Measurements from ENCODE around the gene NUP98. TPM values are rescaled to one million over a fixed set of nuclear protein-coding genes. Genes with fewer than 3 reads are reported as not detected.

NUP98 gene
- total RNA-seq, 1 experiment from 2014 or later: 98.4 TPM

DNA sequence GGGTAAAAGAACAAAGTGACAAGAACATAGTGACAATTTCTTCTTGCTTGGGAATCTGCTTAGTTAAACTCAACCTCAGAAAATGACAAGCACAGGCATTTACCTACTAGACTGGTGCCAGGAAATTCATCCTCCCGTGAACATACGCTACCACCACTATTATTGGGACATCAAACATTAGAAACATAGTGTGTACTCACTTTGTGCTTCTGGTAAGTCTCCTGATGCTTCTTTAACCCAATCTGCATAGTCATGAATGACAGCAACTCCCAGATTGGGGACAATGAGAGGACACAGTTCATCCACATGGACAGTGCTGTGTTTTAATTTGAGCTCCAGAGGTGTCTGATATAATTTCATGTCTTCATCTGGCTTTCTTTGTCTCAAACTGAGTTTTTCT is 96.9 kb downstream of the NUP98 start:
- no peak for ATAC-seq
- ChIA-PET RAD21 (ENCODE audit: low non-redundant PET in 1 of 2, low total read pairs in 2 of 2, uncharacterized antibody in 2 of 2, unreplicated experiment in 2 of 2) (no interaction called here), CTCF (no interaction called here), POLR2A (no interaction called here)
- BruUV-seq (replicated peaks): no TSS peak
- TF ChIP-seq RAD21 (IDR thresholded peaks at IDR 0.05; ENCODE audit: low read depth): no peak
- no peak for TF ChIP-seq EZH2phosphoT487 (IDR thresholded peaks at IDR 0.05; ENCODE audit: borderline replicate concordance)
- TF ChIP-seq JUND (IDR thresholded peaks at IDR 0.05): no peak
- TF ChIP-seq CEBPB (IDR thresholded peaks at IDR 0.05; ENCODE audit: low read depth): no peak
- TF ChIP-seq EZH2 (IDR thresholded peaks at IDR 0.05): no peak
- Histone ChIP-seq H3K9me2 (ENCODE audit: insufficient read depth) (no peaks in the 10 kb centered on the region), H3K9me3 (ENCODE audit: control insufficient read depth in 1 of 2, insufficient read depth in 1 of 2, low read depth in 1 of 2, low read length in 2 of 2) (no peaks in the 10 kb centered on the region), H3K4me2 (ENCODE audit: low read length) (no peak overlapping the region), H3K9ac (ENCODE audit: low read length) (no peak overlapping the region), H4K20me1 (ENCODE audit: insufficient read depth) (0 out of 2 replicates have a peak, but pooled peaks cover 5% of the 10 kb centered on the region), H3K27me3 (ENCODE audit: insufficient read depth, low read length) (no peaks in the 10 kb centered on the region), H3K4me1 (ENCODE audit: control insufficient read depth in 1 of 2, insufficient read depth in 2 of 2, low read length in 2 of 2) (no peaks in the 10 kb centered on the region), H3K79me2 (ENCODE audit: insufficient read depth, low read length) (peaks cover 25% of the 10 kb centered on the region), H3K27ac (ENCODE audit: low read depth, low read length) (no peak overlapping the region), H2AFZ (ENCODE audit: low read depth, low read length, poor library complexity, severe bottlenecking) (no peak overlapping the region), H3K36me3 (ENCODE audit: control insufficient read depth in 1 of 2, insufficient read depth in 2 of 2, low read length in 2 of 2) (peaks cover 50 to 54% of the 10 kb centered on the region in 2 experiments), H3K4me3 (replicated peaks in 1 of 2; ENCODE audit: low read depth in 1 of 2, low read length in 2 of 2) (no peak overlapping the region)
- no peak for DNase-seq (ENCODE audit: low read depth, low spot score)
- intact Hi-C loops (cut with micrococcal nuclease): no loop called here

DNA sequence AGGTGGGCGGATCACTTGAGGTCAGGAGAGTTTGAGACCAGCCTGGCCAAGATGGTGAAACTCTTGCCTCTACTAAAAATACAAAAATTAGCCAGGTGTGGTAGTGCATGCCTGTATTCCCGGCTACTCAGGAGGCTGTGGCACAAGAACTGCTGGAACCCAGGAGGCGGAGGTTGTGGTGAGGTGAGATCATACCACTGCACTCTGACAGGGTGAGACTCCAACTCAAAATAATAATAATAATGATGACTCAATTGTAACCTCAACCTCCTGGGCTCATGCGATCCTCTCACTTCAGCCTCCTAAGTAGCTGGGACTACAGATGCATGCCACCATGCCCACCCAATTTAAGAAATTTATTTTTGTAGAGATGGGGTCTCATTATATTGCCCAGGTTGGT is 110.6 kb downstream of the NUP98 start:
- RAD21 ChIA-PET (ENCODE audit: low non-redundant PET in 1 of 2, low total read pairs in 2 of 2, uncharacterized antibody in 2 of 2, unreplicated experiment in 2 of 2): no interaction called here
- no peak for ATAC-seq
- peaks cover 55% of the 10 kb centered on the region in 2 experiments for H3K36me3 ChIP-seq (ENCODE audit: control insufficient read depth in 1 of 2, insufficient read depth in 2 of 2, low read length in 2 of 2)

More for the DNA sequence above, 110.6 kb downstream of the NUP98 start:
- no peak for DNase-seq (ENCODE audit: low read depth, low spot score)
- no peak overlapping the region for H3K4me3 ChIP-seq (replicated peaks in 1 of 2; ENCODE audit: low read depth in 1 of 2, low read length in 2 of 2)
- H3K9me3 ChIP-seq (ENCODE audit: control insufficient read depth in 1 of 2, insufficient read depth in 1 of 2, low read depth in 1 of 2, low read length in 2 of 2): no peaks in the 10 kb centered on the region
- H3K27ac ChIP-seq (ENCODE audit: low read depth, low read length): no peak overlapping the region
- POLR2A ChIA-PET: no interaction called here
- no peak overlapping the region for H3K4me2 ChIP-seq (ENCODE audit: low read length)
- BruUV-seq (replicated peaks): no TSS peak
- intact Hi-C loops (cut with micrococcal nuclease): no loop called here
- H3K4me1 ChIP-seq (ENCODE audit: control insufficient read depth in 1 of 2, insufficient read depth in 2 of 2, low read length in 2 of 2): no peaks in the 10 kb centered on the region
- no peak overlapping the region for H2AFZ ChIP-seq (ENCODE audit: low read depth, low read length, poor library complexity, severe bottlenecking)
- no peak for TF ChIP-seq FOSL1 (IDR thresholded peaks at IDR 0.05; ENCODE audit: low read depth)
- no peak for TF ChIP-seq RAD21 (IDR thresholded peaks at IDR 0.05; ENCODE audit: low read depth)
- no peak for TF ChIP-seq ELF1 (IDR thresholded peaks at IDR 0.05; ENCODE audit: borderline replicate concordance, low read depth)
- no peak for TF ChIP-seq ZNF274 (IDR thresholded peaks at IDR 0.05; ENCODE audit: low read depth, low read length)
- TF ChIP-seq SRF (IDR thresholded peaks at IDR 0.05; ENCODE audit: low read depth): no peak
- TF ChIP-seq SIN3A (IDR thresholded peaks at IDR 0.05; ENCODE audit: low read depth): no peak
- TF ChIP-seq EGR1 (IDR thresholded peaks at IDR 0.05; ENCODE audit: low read depth): no peak
- TF ChIP-seq, protein P1, sequence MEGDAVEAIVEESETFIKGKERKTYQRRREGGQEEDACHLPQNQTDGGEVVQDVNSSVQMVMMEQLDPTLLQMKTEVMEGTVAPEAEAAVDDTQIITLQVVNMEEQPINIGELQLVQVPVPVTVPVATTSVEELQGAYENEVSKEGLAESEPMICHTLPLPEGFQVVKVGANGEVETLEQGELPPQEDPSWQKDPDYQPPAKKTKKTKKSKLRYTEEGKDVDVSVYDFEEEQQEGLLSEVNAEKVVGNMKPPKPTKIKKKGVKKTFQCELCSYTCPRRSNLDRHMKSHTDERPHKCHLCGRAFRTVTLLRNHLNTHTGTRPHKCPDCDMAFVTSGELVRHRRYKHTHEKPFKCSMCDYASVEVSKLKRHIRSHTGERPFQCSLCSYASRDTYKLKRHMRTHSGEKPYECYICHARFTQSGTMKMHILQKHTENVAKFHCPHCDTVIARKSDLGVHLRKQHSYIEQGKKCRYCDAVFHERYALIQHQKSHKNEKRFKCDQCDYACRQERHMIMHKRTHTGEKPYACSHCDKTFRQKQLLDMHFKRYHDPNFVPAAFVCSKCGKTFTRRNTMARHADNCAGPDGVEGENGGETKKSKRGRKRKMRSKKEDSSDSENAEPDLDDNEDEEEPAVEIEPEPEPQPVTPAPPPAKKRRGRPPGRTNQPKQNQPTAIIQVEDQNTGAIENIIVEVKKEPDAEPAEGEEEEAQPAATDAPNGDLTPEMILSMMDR (IDR thresholded peaks at IDR 0.05 in 2 of 3, conservative IDR thresholded peaks at IDR 0.05 in 1 of 3; ENCODE audit: borderline replicate concordance in 1 of 3, insufficient read depth in 1 of 3, low read depth in 2 of 3, low read length in 2 of 3): no peak
- TF ChIP-seq, protein P2, sequence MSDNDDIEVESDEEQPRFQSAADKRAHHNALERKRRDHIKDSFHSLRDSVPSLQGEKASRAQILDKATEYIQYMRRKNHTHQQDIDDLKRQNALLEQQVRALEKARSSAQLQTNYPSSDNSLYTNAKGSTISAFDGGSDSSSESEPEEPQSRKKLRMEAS (IDR thresholded peaks at IDR 0.05): no peak
- peaks cover 7% of the 10 kb centered on the region; the same call in 1 of the 2 replicates for H3K79me2 ChIP-seq (ENCODE audit: insufficient read depth, low read length)
- CTCF ChIA-PET: no interaction called here
- no peaks in the 10 kb centered on the region for H3K9me2 ChIP-seq (ENCODE audit: insufficient read depth)
- no peaks in the 10 kb centered on the region for H4K20me1 ChIP-seq (ENCODE audit: insufficient read depth)
- H3K27me3 ChIP-seq (ENCODE audit: insufficient read depth, low read length): no peaks in the 10 kb centered on the region
- H3K9ac ChIP-seq (ENCODE audit: low read length): no peak overlapping the region

All from HCT116 (cell line).